Osteoblast (primary cell): ENCODE measurements around the gene GMCL2. TPM values are rescaled to one million over a fixed set of nuclear protein-coding genes. Genes with fewer than 3 reads are reported as not detected.

Experiments used
- DNase-seq: peaks from one replicate; pipeline ENCODE4 v3.0.0; 2011; ENCODE audit warnings: low spot score, mixed read lengths; ENCODE audit not compliant: insufficient read length; ENCODE audit errors: missing footprints
- H2AFZ ChIP-seq: 2 replicates; pipeline ENCODE4 v1.6.0; 2011; ENCODE audit warnings: mild to moderate bottlenecking, low read length
- H3K27ac ChIP-seq: 2 replicates; pipeline ENCODE4 v1.5.1; 2011; ENCODE audit warnings: mild to moderate bottlenecking, low read depth, low read length, moderate library complexity
- H3K27me3 ChIP-seq: 2 replicates; pipeline ENCODE4 v1.6.0; 2012; ENCODE audit warnings: mild to moderate bottlenecking, control low read depth, inconsistent platforms, low read length, moderate library complexity; ENCODE audit not compliant: insufficient read depth
- H3K36me3 ChIP-seq: 2 replicates; pipeline ENCODE4 v1.5.1; 2011; ENCODE audit warnings: mild to moderate bottlenecking, low read length, control low read depth, moderate library complexity; ENCODE audit not compliant: insufficient read depth
- H3K4me1 ChIP-seq: 2 replicates; pipeline ENCODE4 v1.5.1; 2011; ENCODE audit warnings: mild to moderate bottlenecking, low read length, control low read depth, moderate library complexity; ENCODE audit not compliant: insufficient read depth
- H3K4me2 ChIP-seq: 2 replicates; pipeline ENCODE4 v1.6.0; 2011; ENCODE audit warnings: mild to moderate bottlenecking, low read length; ENCODE audit not compliant: insufficient read depth
- H3K4me3 ChIP-seq: fragments of 200-600 bp; sonication (generic); 3 replicates; pipeline ENCODE4 v1.5.1; 2012; ENCODE audit warnings: mild to moderate bottlenecking, low read length, inconsistent platforms; ENCODE audit not compliant: insufficient read depth
- H3K79me2 ChIP-seq: 2 replicates; pipeline ENCODE4 v1.6.0; 2012; ENCODE audit warnings: mild to moderate bottlenecking, low read length, control low read depth, inconsistent platforms; ENCODE audit not compliant: insufficient read depth
- H3K9me3 ChIP-seq: 2 replicates; pipeline ENCODE4 v1.5.1; 2011; ENCODE audit warnings: low read depth, low read length, control low read depth
- H4K20me1 ChIP-seq: 2 replicates; pipeline ENCODE4 v1.6.0; 2012; ENCODE audit warnings: mild to moderate bottlenecking, low read length, control low read depth; ENCODE audit not compliant: insufficient read depth
- total RNA-seq: library from RNA; depleted of rRNA; stranded (reverse); fragments of >200 nt; gene quantifications from 2 replicates; pipeline ENCODE4 v1.2.3, GENCODE V29; 2012
- TF ChIP-seq, protein P1 (sequence below): IDR thresholded peaks from 2 replicates; pipeline ENCODE4 v1.5.1; 2011; ENCODE audit warnings: mild to moderate bottlenecking, low read depth, low read length, moderate library complexity; ENCODE audit errors: extremely low read depth

Gene GMCL2
- total RNA-seq, 1 donor: not detected

- Histone ChIP-seq H3K4me2 (no peak overlapping the region), H3K36me3 (peaks cover 79% of the 10 kb centered on the region), H3K27ac (no peak overlapping the region), H4K20me1 (peaks cover 29% of the 10 kb centered on the region), H2AFZ (no peak overlapping the region), H3K4me3 (no peak overlapping the region), H3K27me3 (no peaks in the 10 kb centered on the region), H3K9me3 (no peaks in the 10 kb centered on the region), H3K79me2 (peaks cover 9% of the 10 kb centered on the region), H3K4me1 (no peaks in the 10 kb centered on the region)
- TF ChIP-seq, protein P1, sequence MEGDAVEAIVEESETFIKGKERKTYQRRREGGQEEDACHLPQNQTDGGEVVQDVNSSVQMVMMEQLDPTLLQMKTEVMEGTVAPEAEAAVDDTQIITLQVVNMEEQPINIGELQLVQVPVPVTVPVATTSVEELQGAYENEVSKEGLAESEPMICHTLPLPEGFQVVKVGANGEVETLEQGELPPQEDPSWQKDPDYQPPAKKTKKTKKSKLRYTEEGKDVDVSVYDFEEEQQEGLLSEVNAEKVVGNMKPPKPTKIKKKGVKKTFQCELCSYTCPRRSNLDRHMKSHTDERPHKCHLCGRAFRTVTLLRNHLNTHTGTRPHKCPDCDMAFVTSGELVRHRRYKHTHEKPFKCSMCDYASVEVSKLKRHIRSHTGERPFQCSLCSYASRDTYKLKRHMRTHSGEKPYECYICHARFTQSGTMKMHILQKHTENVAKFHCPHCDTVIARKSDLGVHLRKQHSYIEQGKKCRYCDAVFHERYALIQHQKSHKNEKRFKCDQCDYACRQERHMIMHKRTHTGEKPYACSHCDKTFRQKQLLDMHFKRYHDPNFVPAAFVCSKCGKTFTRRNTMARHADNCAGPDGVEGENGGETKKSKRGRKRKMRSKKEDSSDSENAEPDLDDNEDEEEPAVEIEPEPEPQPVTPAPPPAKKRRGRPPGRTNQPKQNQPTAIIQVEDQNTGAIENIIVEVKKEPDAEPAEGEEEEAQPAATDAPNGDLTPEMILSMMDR: no peak
- DNase-seq: no peak
These were observed 28.3 kb upstream of the GMCL2 start for GRCh38 chr5:178215280-178216002.

DNA sequence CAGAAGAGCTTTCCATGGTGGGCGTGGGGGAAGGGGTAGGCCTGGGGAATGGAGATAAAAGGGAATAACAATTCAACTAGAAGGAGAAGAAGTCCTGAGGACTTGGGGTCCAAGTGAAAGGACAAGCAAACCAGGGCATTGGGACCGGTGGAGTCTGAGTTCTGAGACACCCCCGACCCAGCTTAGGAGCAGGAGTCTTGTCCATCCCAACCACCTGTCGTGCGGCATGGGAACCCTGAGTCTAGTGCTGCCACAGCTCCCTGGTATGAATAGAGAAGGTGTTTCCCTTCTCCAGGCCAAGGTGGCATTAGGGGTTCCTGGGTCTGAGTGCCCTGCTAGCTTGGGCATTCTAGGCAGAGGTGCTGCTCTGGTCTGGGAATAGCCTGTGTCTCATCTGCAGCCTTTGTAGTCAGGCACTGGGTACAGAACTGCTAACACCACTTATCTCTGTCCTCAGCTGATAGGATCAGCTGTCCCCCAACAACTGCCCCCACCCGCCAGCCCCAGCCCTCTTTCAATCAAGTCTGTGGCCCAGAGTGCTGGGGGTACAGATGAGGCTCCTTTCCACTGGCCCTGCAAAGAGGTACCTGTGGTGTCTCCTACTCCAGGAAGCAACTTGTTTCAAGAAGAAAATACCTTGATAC, 27.1 kb upstream of the GMCL2 start:
- peaks cover 90% of the 10 kb centered on the region for H3K36me3 ChIP-seq
- H3K4me3 ChIP-seq: no peak overlapping the region

DNA sequence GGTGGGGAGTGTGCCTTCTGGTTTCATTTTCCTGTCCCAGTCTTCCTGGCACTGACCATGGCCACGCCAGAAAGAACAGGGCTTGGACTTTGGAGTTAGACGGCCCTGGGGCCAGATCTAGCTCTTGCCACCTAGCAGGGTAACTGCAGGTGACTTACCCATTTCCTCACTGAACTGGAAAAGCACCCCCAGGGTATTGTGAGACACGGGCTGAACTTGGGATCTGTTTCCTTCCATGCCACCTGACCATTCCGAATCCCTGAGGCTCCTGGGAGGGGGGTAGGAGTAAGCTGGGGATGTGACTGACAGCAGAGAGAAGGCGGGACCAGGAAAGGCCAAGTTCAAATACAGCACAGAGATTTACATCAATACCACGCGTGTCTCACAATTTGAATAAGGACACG, 26.6 kb upstream of the GMCL2 start:
- Histone ChIP-seq H3K79me2 (peaks cover 22% of the 10 kb centered on the region), H3K4me2 (no peak overlapping the region), H3K4me1 (no peaks in the 10 kb centered on the region), H3K4me3 (no peak overlapping the region), H3K9me3 (no peaks in the 10 kb centered on the region), H3K27ac (no peak overlapping the region), H4K20me1 (peaks cover 46% of the 10 kb centered on the region), H3K27me3 (no peaks in the 10 kb centered on the region), H2AFZ (no peak overlapping the region), H3K36me3 (peaks cover 91% of the 10 kb centered on the region)
- TF ChIP-seq, protein P1: no peak
- DNase-seq: no peak

More for the DNA sequence above, 27.1 kb upstream of the GMCL2 start:
- H3K27ac ChIP-seq: no peak overlapping the region
- no peaks in the 10 kb centered on the region for H3K9me3 ChIP-seq
- no peaks in the 10 kb centered on the region for H3K4me1 ChIP-seq
- no peak overlapping the region for H3K4me2 ChIP-seq
- H4K20me1 ChIP-seq: peaks cover 41% of the 10 kb centered on the region
- DNase-seq: no peak
- TF ChIP-seq, protein P1: no peak
- no peak overlapping the region for H2AFZ ChIP-seq
- H3K27me3 ChIP-seq: no peaks in the 10 kb centered on the region
- H3K79me2 ChIP-seq: peaks cover 17% of the 10 kb centered on the region

- peaks cover 53% of the 10 kb centered on the region for H4K20me1 ChIP-seq
- no peak overlapping the region for H3K4me3 ChIP-seq
- H3K4me2 ChIP-seq: no peak overlapping the region
- peaks cover 91% of the 10 kb centered on the region for H3K36me3 ChIP-seq
- H3K27me3 ChIP-seq: no peaks in the 10 kb centered on the region
- TF ChIP-seq, protein P1: no peak
- peaks cover under 1% of the 10 kb centered on the region for H3K4me1 ChIP-seq
- no peak overlapping the region for H2AFZ ChIP-seq
- peaks cover 25% of the 10 kb centered on the region for H3K79me2 ChIP-seq
- H3K27ac ChIP-seq: no peak overlapping the region
- DNase-seq: no peak
- no peaks in the 10 kb centered on the region for H3K9me3 ChIP-seq
These were observed 25.9 kb upstream of the GMCL2 start for GRCh38 chr5:178213003-178213461.
